ENCODE data around the gene AKAP10.
"Not testable (repeated sequence)": the region's sequence is repeated elsewhere in the genome, so short reads cannot be mapped to it uniquely, and the experiment has no call there.

AKAP10 gene

DNA sequence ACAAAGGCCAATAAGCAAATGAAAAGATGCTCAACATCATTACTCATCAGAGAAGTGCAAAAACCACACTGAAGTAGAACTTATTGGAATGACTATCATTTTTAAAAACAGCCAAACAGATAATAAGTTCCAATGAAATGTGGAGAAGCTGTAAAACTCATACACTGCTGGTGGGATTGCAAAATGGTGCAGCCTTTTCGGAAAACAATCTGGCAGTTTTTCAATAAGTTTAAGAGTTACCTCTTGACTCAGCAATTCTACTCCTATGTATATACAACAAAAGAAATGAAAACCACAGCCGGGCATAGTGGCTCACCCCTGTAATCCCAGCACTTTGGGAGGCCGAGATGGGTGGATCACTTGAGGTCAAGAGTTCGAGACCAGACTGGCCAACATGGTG lies 49.3 kb downstream of the AKAP10 start:
- no peak for DNase-seq (ENCODE audit: low read depth in 2 of 2)

DNA sequence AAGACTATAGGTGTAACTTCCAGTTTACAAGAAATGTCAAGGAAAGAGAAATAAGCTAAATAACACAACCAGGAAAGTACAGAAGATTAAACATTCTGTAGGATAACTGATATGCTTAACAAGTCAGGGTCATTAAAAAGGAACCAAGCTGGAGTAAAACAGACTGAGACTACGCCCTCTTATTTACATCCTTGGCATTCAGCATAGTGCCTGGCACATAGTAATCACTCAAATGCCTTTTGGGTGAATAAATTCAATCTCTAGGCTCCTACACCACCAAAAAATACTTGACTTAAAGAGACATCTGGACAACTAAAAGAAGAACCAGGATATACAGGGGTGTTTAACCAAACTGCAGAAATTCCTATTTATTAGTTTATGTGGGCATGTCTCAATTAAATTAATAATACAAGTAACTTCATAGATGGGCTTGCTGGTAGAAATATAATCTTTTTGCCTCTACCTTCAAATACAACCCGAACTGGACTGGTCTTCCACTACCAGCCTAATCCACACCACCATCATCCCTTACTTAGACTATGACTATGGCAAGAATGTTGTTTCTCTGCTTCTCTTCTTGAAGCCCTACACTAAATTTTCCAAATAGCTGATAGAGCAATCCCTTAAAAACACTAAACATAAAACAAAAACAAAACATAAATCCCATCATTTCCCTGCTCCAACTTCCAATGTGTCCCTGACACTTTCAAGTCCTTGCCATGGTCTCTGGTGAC lies 62.2 kb downstream of the AKAP10 start:
- DNase-seq (ENCODE audit: low read depth in 2 of 2), result no peak

DNA sequence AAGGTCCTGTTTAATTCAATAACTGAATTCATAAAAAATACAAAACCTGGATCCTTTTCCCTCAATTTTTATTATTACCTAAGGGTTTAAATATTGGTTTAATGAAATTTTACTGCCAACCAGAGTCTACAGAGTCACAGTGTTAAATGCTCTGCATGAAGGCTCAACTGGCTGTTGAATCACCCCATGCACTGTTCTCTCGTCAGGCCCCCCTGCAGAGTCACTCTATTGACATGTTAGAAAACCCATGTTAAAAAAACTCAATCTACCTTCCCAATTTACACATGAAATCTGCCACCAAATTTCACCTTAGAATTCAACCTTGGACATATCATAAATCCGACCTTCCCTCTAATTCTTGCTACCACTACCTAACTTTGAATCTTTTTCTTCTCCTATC lies 66.6 kb downstream of the AKAP10 start:
- DNase-seq (ENCODE audit: low read depth in 2 of 2), result no peak

- no peak for DNase-seq (ENCODE audit: low read depth in 2 of 2)
Measured at GRCh38 chr17:19909139-19909538, 68.5 kb downstream of the AKAP10 start.

GRCh38 chr17:19905502-19905901 lies 72.1 kb downstream of the AKAP10 start:
- no peak for DNase-seq (ENCODE audit: low read depth in 2 of 2)

DNA sequence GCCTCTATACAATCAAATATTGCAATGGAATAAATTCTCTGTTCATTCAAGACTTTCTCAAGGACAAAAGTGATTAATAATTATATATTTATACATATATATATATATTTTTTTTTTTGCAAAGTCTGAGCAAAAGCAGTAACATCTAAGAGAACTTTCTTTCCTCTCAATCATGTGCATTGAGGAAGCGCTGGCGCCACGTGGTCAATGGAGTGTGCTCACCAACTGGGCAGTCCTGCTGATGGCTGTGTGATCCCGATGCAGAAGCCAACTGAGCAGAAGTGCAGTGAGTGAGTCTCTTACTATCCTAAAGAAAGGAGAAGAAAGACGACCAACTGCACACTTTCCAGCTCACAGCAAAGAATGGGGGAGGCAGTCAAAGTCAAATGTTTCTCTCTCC lies 72.7 kb downstream of the AKAP10 start:
- no peak for DNase-seq (ENCODE audit: low read depth in 2 of 2)

GRCh38 chr17:19904412-19904811 lies 73.2 kb downstream of the AKAP10 start:
- no peak for DNase-seq (ENCODE audit: low read depth in 2 of 2)

DNA sequence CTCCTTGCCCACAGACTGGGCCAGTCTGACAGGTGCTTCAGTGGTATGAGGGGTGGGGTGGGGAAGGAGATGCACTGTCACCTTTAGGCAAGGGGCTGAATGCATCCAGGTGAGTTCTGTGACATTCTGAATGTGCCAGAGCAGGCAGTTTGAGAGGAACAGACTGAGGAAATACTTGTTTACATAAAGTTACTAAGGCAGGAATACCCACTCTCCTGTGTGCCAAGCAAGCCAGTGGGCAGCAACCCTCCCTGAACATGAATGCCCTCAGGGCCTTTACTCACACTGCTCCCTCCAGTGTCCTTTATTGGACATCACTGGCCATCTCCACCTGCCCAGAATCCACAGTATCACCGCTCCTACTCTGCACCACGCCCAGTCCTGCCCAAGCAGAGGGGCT lies 76.8 kb downstream of the AKAP10 start:
- no peak for DNase-seq (ENCODE audit: low read depth in 2 of 2)

DNA sequence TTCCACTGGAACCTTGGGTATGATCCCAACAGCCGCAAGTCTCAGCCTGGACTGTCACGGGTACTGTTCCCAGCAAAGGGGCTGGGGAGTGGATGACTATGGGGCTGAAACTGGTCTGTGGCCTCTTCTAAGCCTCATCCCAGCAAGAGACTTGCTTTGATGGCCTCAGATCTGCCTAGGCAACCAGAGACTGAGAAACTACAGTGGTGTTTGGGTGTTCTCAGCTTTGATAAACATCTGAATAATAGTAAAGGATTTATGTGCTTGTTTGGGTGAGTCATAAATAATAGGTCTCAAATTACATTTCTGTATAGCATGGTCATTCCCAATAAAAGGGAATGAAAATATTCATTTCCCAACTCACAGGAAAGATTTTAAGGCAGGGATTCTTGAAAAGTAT lies 79.7 kb downstream of the AKAP10 start:
- no peak for DNase-seq (ENCODE audit: low read depth in 2 of 2)

- no peak for DNase-seq (ENCODE audit: low read depth in 2 of 2)
Measured at GRCh38 chr17:19897090-19897837, 80.4 kb downstream of the AKAP10 start.

DNA sequence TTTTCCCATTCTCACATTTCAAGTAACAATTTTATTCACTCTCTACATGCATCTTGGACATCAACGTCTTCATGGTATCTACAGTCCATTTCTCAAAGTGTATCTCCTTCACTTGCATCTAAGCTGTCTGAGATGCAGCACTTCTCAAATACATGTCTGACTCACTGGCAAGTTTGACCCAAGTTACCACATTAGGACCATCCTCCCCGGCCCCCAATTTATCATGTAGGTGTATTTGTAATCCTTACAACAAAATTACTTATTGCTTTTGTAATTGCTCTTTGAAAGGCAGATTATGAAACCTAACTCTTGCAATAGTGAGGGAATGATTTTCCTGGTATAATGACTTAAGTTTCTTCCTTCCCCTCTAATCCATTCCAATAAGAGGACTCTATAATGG lies 80.9 kb downstream of the AKAP10 start:
- no peak for DNase-seq (ENCODE audit: low read depth in 2 of 2)

- not testable (repeated sequence) for DNase-seq (ENCODE audit: low read depth in 2 of 2)
Measured at GRCh38 chr17:19890554-19890953, 87.1 kb downstream of the AKAP10 start.

- DNase-seq (ENCODE audit: low read depth in 2 of 2), result not testable (repeated sequence)
Measured at GRCh38 chr17:19890001-19890400, 87.6 kb downstream of the AKAP10 start.

DNA sequence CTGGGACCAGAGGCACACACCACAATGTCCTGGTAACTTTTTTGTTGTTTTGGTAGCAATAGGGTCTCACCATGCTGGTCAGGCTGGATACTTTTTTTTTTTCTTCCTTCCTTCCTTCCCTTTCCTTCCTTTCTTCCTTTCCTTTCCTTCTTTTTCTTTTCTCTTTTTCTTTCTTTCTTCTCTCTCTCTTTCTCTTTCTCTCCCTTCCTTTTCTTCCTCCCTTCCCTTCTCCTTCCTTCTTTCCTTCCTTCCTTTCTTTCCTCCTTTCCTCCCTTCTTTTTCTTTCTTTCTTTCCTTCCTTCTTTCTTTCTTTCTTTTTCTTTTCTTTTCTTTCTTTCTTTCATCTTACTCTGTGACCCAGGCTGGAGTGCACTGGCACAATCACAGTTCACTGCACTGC lies 91.5 kb downstream of the AKAP10 start:
- no peak for DNase-seq (ENCODE audit: low read depth in 2 of 2)

DNA sequence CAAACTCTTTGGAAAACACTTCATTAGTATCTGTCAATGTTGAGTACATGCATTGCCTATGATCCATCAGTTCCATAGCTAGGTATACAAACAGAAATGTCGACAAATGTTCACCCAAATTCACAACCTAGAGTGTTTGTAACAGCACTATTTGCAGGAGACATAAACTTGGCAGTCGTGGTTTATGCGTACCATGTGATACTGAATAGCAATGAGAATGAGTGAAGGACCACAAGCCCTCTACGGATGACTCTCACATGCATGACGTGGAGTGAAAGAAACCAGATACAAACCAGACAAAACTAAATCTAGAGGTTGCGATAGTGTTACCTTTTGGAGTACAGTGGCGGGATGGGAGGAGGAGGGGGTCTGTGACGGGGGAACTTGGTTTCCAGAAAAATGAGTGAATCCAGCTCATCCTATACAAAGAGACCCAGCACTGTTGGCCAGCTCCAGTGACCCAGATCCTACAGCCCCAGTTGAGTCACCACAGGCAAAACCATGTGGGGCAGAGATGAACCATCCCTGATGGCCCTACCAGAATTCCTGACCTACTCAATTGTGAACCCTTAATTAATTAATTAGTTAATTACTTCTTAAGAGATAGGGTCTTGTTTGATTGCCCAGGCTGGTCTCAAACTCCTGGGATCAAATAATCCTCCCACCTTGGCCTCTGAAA lies 94.0 kb downstream of the AKAP10 start:
- DNase-seq (ENCODE audit: low read depth in 2 of 2), result no peak

- no peak for DNase-seq (ENCODE audit: low read depth in 2 of 2)
Measured at GRCh38 chr17:19880393-19880792, 97.2 kb downstream of the AKAP10 start.

- no peak for DNase-seq (ENCODE audit: low read depth in 2 of 2)
Measured at GRCh38 chr17:19877364-19877945, 100.2 kb downstream of the AKAP10 start.

DNA sequence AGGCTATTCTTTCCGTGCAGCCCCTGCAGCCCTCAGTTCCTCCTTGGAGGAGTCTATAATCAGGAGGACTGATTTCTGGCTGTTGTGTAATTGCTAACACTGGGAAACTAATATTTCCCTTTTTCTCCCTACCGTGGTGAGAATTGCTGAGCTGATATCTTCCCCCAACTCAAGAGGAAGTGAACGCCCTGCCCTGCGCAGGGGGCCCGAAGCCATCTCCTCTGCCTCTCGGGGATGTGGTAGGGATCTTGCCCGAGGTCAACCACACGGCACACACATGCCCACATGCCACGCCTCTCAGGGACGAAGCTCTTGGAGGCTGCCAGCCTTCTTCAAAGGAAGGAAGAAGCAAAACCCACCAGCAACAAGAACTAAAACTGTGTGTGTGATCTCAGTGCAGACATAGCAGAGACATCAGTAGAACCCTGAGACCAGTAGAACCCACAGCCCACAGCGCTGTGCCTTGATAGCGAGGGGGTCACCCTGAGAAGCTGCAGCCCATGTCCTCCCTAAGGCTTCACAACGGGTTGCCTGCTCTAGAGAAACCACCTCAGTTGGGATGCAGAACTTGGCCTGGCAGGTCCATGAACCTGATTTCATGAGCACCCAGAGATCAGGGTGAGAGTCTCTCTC lies 101.0 kb downstream of the AKAP10 start:
- peak in 1 of 2 donors; percentile 5 for DNase-seq (ENCODE audit: low read depth in 2 of 2)

DNA sequence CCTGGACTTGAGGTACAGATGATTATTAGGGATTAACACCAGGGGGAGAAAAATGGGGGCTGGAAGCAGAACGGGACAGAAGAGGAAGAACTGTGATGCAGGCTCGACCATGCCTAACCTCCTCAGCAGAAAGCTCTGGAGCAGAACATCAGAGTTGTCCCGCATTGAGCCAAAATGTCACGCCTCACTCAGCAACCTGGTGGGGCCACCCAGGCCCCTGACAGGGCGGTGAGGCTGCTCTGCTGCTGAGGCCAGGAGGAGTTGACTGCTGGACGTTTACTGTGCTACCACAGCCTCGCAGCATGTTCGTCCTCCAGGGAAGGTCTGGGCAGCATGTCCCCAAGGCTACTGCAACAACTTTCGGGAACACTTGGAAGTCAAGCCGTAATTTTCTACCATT lies 103.4 kb downstream of the AKAP10 start:
- no peak for DNase-seq (ENCODE audit: low read depth in 2 of 2)

GRCh38 chr17:19873346-19873745 lies 104.3 kb downstream of the AKAP10 start:
- DNase-seq (ENCODE audit: low read depth in 2 of 2), result no peak

DNA sequence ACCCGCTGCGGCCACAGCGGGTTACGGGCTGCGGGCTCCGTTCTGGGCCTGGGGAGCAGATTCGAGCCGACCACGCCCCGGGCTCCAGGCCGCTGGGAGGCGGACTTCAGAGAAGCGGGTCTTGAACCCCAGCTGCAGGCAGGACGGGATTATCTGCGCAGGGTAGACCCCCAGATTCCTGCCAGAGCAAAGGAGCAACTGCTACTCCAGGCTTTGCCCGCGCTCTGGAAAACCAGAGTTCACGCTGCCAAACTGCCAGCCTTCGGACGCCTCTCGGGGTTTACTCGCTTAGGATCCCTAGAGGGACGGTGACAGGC lies 109.6 kb downstream of the AKAP10 start:
- DNase-seq (ENCODE audit: low read depth in 2 of 2), result no peak

All from stimulated activated CD4-positive, alpha-beta T cell treated with anti-CD3 and anti-CD28 coated beads, Interleukin-4, amount 100 ng/mL, for 48 hours (primary cell).